SH-SY5Y (cell line): Measurements from ENCODE around the gene NID2.

Experiments
- GATA2 ChIP-seq: IDR thresholded peaks from 2 replicates; pipeline ENCODE4 v1.6.1; 2011; ENCODE audit warnings: mild to moderate bottlenecking, low read depth, low read length
- GATA3 ChIP-seq: IDR thresholded peaks from 2 replicates; pipeline ENCODE4 v1.6.1; 2011; ENCODE audit warnings: low read depth, mild to moderate bottlenecking, low read length, moderate library complexity

NID2 gene

DNA sequence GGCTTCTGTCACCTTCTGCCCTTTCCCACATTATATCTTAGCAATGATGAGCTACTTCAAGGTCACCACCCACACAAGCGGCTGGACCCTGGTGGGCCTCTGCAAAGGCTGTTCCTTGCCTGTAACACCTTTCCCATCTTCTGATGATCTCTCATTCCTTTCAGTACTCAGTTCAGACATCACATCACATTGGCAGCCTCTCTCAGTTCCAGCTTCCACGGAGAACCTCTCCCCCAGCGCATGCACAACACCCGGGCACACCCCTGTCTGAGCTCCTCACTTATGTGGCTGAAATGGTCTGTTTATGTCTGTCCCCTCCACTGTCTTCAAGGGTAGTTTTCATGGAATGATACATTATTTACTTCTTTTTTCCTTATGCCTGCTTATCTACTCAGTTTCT lies 6.5 kb upstream of the NID2 start:
- no peak for TF ChIP-seq GATA3
- no peak for TF ChIP-seq GATA2

DNA sequence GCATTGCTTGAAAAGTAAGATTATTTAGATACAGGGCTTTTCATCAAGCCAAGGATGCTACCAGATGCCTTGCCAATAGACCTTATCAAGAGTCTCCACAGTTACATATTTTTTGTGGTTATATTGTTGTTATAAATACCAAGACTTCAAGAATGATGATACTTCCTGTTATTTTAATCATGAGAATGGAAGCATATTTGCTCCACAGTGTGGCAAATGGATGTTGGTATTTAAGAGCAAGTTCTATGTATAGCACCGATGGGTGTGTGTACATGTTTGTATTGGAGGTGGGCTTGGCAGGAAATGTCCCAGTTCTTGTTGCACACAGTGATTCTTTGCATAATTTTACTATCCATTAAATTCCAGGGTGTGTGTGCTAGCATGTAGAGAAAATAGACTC lies 4.4 kb upstream of the NID2 start:
- TF ChIP-seq GATA3 (no peak), GATA2 (no peak)

DNA sequence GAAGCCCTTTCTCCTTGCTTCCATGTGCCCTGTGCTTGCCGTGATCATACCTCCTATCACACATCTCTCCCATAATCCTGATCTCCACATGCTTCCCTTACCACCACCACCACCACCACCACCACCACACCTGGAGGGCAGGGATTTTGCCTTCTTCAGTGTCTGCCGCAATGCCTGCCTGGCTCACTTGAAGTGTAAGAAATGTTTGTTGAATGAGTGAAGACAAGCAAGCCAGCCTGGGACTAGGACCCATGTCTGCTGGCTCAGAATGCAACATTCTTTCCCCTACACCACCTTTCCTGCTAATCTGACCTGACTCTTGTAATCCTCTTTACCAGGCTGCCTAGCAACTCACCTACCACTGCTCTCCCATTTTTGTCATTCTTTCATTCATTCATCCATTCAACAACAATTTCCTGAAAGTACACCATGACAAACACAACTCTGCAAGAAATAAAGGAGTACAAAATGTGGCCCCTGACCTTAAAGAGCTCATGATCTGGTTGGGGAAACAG lies 3.5 kb upstream of the NID2 start:
- TF ChIP-seq GATA3 (no peak), GATA2 (no peak)

DNA sequence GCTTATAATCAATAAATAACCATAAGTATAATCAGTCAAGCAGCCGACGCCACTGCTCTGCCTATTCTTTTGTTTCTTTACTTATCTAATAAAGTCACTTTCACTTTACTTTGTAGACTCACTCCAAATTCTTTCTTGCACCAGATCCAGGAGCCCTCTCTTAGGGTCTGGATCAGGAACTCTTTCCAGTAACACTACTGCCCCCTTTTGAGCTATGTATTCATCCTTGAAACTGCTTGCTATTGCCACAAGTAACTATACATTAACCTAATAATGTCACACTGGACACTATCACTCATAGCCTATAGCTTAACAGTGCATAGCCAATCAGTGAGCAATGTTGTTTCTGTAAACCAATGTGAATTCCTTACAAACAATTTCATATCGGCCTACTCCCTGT lies 2.8 kb upstream of the NID2 start:
- TF ChIP-seq GATA2 = no peak
- no peak for TF ChIP-seq GATA3

DNA sequence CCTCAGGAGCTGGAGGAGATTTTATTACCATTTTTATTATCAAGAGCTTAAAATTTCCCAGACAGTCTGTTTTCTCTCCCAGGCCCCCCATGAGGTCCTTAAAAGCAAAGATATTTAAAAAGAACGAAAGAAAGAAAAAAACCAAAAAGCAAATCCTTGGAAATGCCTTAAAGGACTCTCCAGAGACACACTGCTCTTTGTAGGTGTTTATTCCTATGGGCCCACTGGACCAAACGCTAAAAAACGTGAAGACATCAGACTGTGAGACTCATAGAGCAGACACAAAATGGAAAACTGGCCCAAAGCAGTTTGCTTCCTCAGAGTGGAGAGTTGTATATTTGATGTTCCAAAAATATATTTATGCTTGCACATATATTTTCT lies 1.2 kb upstream of the NID2 start:
- TF ChIP-seq GATA2 (no peak), GATA3 (no peak)

DNA sequence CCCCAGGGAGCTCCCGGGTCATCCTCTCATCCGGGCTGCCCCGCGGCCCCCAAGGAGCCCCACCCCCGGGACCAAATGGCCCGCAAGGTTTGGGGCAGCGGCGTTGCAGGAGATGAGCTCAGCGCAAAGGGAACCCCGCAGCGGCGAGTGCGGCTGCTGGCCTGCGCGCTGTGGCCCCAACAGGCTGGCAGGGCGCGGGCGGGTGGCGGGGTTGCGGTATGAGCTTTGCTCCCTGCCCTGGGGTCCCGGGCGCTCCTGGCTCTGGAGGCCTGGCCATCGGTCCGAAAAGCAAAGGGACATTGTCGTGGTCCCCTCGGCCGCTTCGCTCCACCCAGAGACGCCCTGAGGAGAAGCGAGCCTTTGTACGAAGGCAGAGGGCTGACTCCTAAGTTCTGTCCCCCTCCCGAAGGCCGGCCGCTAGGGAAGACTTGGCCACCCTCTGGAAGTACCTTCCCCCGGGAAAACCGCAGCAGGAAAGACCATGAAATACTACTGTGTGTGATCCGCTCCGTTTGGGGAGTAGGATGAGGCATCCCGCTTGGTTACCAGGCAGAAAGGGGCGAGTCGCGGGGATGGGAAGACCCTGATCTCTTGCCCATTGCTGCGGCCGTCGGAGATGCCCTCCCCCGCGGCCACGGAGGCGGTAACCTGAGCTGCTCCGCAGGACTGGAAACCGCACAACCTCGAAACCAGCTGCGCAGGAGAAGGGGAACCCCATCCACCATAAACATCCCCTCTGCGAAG lies 620 bp upstream of the NID2 start:
- TF ChIP-seq GATA3 (no peak), GATA2 (no peak)

DNA sequence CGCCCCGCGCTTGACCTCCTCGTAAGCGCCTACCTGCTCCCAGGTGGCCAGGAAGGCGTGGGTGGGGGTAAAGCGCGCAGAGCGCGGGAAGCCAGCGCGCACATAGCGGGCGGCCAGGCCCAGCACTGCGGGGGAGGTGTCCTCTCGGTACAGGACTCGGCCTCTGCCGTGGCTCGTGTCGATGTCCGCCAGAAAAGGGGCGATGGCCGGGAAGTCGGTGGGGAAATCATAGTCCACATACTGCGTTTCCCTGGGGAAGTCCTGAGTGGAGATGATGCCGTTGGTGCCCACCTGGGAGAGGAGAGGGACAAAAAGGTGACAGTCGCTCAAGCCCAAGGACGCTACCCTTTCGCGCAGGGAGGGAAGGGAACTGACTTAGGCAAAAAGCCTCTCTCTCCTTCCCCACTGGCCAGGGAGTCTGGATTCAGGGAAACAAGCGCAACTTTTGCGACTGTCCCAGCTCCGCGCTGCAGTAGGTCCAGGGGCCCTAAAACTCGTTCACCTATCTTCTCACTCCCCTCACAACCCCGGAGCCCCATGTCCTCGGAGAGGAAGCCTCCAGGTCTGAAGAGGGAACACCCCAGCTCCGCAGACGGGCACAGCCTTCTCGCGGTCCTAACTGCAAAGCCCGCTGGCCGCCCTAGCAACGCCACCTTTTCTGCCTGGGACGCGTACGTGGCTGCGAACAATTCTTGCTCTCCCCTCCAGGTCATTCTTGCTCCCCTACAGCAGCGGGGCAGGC lies 815 bp downstream of the NID2 start:
- TF ChIP-seq GATA2 = no peak
- no peak for TF ChIP-seq GATA3

DNA sequence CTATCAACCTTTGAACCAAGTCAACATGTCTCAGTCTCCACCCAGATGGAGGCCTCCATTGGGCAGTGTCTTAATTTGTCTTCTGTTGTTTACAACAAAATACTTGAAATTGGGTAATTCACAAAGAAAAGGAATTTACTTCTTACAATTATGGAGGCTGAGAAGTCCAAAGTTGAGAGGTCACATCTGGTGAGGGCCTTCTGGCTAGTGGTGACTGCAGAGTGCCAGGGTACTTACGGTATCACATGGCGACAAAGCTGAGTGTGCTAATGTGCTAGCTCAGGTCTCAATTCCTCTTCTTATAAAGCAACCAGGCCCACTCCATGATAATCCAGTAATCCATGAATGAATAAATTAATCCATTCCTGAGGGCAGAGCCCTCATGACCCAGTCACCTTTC lies 4.7 kb downstream of the NID2 start:
- TF ChIP-seq GATA3 (no peak), GATA2 (no peak)

DNA sequence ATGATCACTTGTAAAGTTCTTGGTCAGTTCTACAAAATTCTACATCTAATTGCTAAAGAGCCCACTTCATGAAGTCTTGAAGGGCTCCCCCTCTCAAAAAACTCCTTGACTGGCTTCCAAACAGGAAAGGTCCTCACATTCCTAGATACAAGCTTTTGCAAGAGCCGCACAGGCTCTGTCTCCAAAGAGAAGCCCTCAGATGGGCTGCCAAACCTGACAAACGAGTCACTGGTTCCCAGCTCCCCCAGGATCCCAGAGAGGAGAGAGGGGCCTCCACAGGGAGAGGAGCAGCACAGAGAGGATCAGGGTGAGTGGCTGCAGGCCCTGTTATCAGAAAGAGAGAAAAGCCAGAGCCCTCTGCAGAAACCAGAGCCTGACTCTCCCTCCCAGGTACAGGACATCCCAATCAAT lies 5.8 kb downstream of the NID2 start:
- TF ChIP-seq GATA2 (peak; percentile 33; the same call in 1 of the 2 replicates), GATA3 (no peak)

DNA sequence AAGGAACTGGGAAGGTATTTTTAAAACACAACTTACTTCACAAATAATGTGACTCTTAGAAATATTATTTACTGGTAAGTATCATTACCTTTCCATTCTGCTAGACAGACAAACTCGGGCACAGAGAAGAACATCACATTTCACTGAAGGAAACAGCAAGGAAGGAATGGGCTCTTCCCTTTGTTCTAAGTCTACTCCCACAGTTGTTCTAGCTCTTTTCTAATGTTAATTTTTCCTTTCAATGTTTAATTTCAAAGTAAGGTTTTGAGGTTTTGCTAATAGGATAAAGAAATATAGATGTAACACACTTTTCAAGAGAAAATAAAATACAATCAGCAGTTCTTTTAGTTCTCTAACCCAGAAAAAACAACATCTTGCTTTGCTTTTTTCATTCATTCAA lies 7.0 kb downstream of the NID2 start:
- TF ChIP-seq GATA2 = no peak
- TF ChIP-seq GATA3 = no peak

DNA sequence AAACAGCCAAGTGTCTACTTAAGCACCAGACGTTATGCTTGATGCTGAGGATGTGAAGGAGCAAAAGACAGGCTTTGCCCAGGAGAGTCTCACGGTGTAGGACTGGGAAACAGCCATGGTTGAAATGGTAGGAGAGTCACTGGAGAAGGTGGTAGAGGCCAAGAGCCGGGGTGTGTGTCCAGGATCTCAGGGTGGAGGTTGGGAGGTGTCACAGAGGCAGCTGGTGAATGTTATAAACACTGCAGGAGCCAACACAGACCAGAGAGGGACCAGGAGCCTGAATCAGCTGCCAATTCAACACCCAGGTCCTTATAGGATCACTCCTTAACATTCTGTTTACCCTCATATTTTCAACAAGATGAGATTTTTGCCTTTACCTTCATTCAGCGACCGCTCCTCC lies 7.5 kb downstream of the NID2 start:
- TF ChIP-seq GATA2 = no peak
- TF ChIP-seq GATA3 = no peak

DNA sequence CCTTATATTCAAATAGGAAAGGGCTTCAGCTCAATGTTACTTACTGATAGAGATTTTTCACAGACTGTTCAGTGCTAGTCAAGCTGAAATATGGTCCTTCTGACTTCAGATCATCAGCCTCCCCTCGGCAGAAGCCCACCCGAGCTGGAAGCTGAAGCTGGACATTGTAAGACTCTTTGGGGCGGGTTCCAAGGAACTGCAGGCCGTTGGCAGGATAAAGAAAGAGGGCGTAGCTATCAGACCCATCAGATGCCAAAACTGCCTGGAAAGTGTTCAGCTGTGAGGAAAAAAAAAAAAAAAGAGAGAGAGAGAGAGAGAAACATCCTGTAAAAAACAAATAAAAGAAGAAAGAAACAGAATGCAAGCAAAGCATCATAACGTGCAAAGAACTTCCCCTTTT lies 8.8 kb downstream of the NID2 start:
- TF ChIP-seq GATA2 (no peak), GATA3 (no peak)

DNA sequence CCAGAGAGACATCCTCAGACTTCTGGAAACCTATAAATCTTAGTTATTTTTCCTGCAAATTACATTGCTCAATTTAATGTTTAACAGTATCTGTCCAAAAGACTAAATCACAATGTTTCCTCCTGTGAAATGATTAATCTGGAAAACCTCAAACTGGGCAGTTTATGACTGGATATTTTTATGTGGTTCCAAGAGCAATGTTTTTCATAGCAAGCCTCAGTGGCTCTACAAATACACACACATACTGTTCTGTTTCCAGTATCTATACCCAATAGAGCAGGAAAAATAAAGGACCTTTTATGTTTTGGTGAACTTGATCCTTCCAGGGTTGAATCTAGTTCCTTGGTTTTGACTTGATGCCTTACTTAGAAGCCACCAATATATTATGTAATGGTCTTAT lies 9.2 kb downstream of the NID2 start:
- no peak for TF ChIP-seq GATA3
- no peak for TF ChIP-seq GATA2

DNA sequence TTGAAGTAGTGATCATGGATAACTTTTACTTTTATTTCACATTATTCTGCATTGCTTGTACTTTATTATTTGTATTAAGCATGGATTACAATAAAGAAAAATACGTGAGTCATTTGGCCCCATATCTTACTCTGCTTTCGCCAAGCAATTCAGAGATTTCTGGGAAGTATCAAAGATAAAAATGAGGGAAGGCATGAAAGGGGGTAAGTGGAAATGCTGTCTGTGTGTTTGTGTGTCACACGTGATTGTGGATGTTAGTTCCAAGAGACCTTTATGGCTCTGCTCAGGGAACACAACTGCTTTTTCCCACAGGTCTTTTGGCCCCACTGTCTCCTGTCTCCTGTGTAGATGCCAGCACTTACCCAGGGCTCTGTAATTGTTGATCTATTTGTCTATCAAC lies 10.5 kb downstream of the NID2 start:
- TF ChIP-seq GATA3 = no peak

DNA sequence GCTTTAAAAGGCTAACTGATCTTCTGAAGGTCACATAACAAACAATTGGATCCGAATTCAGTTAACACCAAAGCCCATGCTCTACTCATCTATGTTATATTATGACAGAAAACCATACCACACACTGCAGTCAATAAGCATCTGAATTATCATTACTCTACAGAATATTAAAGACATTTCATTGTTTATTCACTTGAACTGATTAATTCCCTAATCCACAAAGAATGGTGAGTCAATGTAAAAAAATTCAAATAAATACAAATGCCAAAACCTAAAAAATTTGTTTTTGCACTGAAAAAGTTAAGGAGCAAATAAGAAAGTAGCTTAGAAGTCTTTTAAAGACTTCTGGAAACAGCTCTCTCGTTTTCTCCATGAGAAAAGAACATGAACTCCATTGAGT lies 13.7 kb downstream of the NID2 start:
- TF ChIP-seq GATA2 (no peak), GATA3 (no peak)
